Measurements from ENCODE around the gene TTC39B. TPM values are rescaled to one million over a fixed set of nuclear protein-coding genes. Genes with fewer than 3 reads are reported as not detected.

TTC39B gene
- total and polyA plus RNA-seq, 2 of the 8 experiments (the other 6 are each of a cell fraction or from before 2014, with no cell fraction given): 1.6 to 10.9 TPM

DNA sequence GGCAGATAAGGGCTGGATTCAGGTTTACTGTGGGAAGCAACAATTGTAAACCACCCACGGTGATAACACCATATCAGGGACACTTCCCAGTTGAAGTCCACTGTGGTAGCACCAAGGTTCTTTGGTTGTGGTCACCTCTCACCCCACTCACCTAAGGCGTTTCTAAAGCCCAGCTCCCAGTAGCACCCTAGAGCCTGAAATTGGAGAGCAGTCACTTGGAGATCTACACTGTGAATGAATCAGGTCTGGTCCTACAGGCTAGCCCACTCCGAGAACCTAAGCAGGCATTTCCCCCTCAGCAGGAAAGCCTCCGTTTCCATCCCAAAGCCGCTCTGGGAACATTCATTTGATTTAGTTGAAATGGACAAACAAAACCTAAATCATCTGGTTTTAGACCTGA, 191.3 kb downstream of the TTC39B start (continued):
- no peak for TF ChIP-seq BCL11A (IDR thresholded peaks at IDR 0.05; ENCODE audit: low read depth in 2 of 2, low read length in 2 of 2)
- TF ChIP-seq CEBPB (IDR thresholded peaks at IDR 0.05; ENCODE audit: low read depth, low read length): no peak
- TF ChIP-seq SIRT6 (IDR thresholded peaks at IDR 0.05; ENCODE audit: low read length): no peak
- TF ChIP-seq TAF7 (optimal IDR thresholded peaks at IDR 0.05; ENCODE audit: borderline replicate concordance, low read depth, low read length): no peak
- TF ChIP-seq KDM5A (IDR thresholded peaks at IDR 0.05; ENCODE audit: low read length): no peak
- no peak for TF ChIP-seq HDAC6 (IDR thresholded peaks at IDR 0.05; ENCODE audit: low read depth, low read length)
- no peak for TF ChIP-seq TBP (IDR thresholded peaks at IDR 0.05; ENCODE audit: low read depth, low read length)
- TF ChIP-seq SP2 (IDR thresholded peaks at IDR 0.05; ENCODE audit: low read length): no peak

Measured in H1 (cell line).